Sigmoid colon (tissue), 7 donors: Measurements from ENCODE around the gene UNC119. TPM values are rescaled to one million over a fixed set of nuclear protein-coding genes. Genes with fewer than 3 reads are reported as not detected.

Experiments
- DNase-seq: peaks from one replicate; pipeline ENCODE4 v3.0.0-alpha.2; 2019
- H3K27ac ChIP-seq, 4 donors: fragments of 200-600 bp; sonication (generic); one replicate each; pipeline ENCODE4 v1.5.1; 2016 to 2019; ENCODE audit warnings: mild to moderate bottlenecking in 1 of 4
- H3K27me3 ChIP-seq, 3 donors: fragments of 200-600 bp; sonication (generic); one replicate each; pipeline ENCODE4 v1.5.1; 2019; ENCODE audit warnings: mild to moderate bottlenecking in 1 of 3
- H3K36me3 ChIP-seq, 4 donors: fragments of 200-600 bp; sonication (generic); one replicate each; pipeline ENCODE4 v1.5.1; 2016 to 2019
- H3K4me1 ChIP-seq, 4 donors: fragments of 200-600 bp; sonication (generic); one replicate each; pipeline ENCODE4 v1.5.1; 2017 to 2019
- H3K4me3 ChIP-seq, 4 donors: fragments of 200-600 bp; sonication (generic); one replicate each; pipeline ENCODE4 v1.5.1; 2017 to 2019; ENCODE audit warnings: mild to moderate bottlenecking in 2 of 4, moderate library complexity in 1 of 4
- H3K9me3 ChIP-seq, 4 donors: fragments of 200-600 bp in 3 of 4; sonication (generic) in 3 of 4; one replicate each; pipeline versions ENCODE4 v1.5.1 to v1.6.1; 2013 to 2019
- CTCF ChIP-seq, 4 experiments: fragments of 450-650 bp in 3 of 4; fragments of 200-600 bp in 1 of 4; IDR thresholded peaks; one replicate each; pipeline ENCODE4 v1.5.1; 2016 to 2019; ENCODE audit warnings: antibody characterized with exemption in 4 of 4, mild to moderate bottlenecking in 3 of 4, moderate library complexity in 2 of 4
- EP300 ChIP-seq, 4 donors: sonication (generic); formaldehyde crosslinking; IDR thresholded peaks; one replicate each; pipeline ENCODE4 v1.6.1; 2017; ENCODE audit warnings: antibody characterized with exemption in 4 of 4
- POLR2A ChIP-seq, 2 donors: fragments of 450-650 bp; IDR thresholded peaks; one replicate each; pipeline ENCODE4 v1.6.1; 2016; ENCODE audit warnings: antibody characterized with exemption in 2 of 2, mild to moderate bottlenecking in 2 of 2, moderate library complexity in 2 of 2
- POLR2AphosphoS5 ChIP-seq, 4 donors: sonication (generic); formaldehyde crosslinking; IDR thresholded peaks; one replicate each; pipeline ENCODE4 v1.6.1; 2017; ENCODE audit warnings: antibody characterized with exemption in 4 of 4
- WGBS, 2 donors: extraction: QIAGEN DNeasy Blood & Tissue Kit; methylation state at CpG; one replicate each; pipeline ENCODE4 v1.1.7; 2013; 5-methylcytosine and 5-hydroxymethylcytosine counted together
- intact Hi-C: fragments of 100-400 bp; cut with DNase I; formaldehyde crosslinking; loops from one replicate; pipeline ENCODE4 v1.15.1; 2023
- polyA plus RNA-seq, 3 donors: library from polyadenylated mRNA; stranded (reverse); fragments of 200-250 nt; gene quantifications; one replicate each; pipeline ENCODE4 v1.2.3, GENCODE V29; 2013
- total RNA-seq, 4 donors: library from RNA; depleted of rRNA; stranded (reverse); fragments of >200 nt; gene quantifications; one replicate each; pipeline ENCODE4 v1.1.0, GENCODE V29; 2016
- donor health status: healthy with polysubstance abuse.
- donor health status: Bipolar disorder and iron deficiency.
- donor health status: healthy.

The UNC119 gene
- total and polyA plus RNA-seq, 7 donors = 20.7 to 35.8 (median 24.3) TPM

GRCh38 chr17:28505986-28506665, 46.3 kb downstream of the UNC119 start, which contains the start of gene FOXN1:
TSS of gene FOXN1 (plus strand) at chr17:28506348. CDS start at chr17:28523970, 17,622 bp downstream.
- no peak within 1 kb of the TSS for H3K27ac ChIP-seq
- no peaks in the 10 kb centered on the region for H3K4me1 ChIP-seq
- WGBS, 2 donors = 87 to 90% methylated on average over 28 of the region's 28 CpGs
- H3K9me3 ChIP-seq = no peaks in the 10 kb centered on the region
- H3K27me3 ChIP-seq = peaks cover 8 to 44% (median 29%) of the 10 kb centered on the region in 3 donors
- DNase-seq = no peak
- intact Hi-C loops = no loop called here
- H3K36me3 ChIP-seq = no peaks in the 10 kb centered on the region
- no peak within 1 kb of the TSS for H3K4me3 ChIP-seq
- TF ChIP-seq CTCF (IDR thresholded peaks at IDR 0.05) (no peak), POLR2A (IDR thresholded peaks at IDR 0.05) (no peak), POLR2AphosphoS5 (IDR thresholded peaks at IDR 0.05) (no peak), EP300 (IDR thresholded peaks at IDR 0.05) (no peak)

DNA sequence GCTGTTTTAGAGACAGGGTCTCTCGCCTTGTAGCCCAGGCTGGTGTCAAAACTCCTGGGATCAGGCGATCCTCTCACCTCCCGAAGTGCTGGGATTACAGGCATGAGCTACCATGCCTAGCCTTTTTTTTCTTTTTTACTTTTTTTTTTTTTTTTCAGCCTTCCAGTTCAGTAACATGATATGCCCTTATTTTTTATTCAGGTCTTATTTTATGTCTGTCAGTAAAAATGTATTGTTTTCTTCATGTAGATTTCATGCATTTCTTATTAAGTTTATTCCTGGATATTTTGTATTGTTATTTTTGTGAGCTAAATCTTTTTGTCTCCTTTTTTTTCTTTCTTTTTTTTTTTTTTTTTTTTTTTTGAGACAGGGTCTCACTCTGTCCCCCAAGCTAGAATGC, 49.0 kb downstream of the UNC119 start:
- no peaks in the 10 kb centered on the region for H3K4me1 ChIP-seq
- no peak for TF ChIP-seq POLR2AphosphoS5 (IDR thresholded peaks at IDR 0.05)
- TF ChIP-seq CTCF (IDR thresholded peaks at IDR 0.05) = no peak
- no peak for TF ChIP-seq POLR2A (IDR thresholded peaks at IDR 0.05)
- TF ChIP-seq EP300 (IDR thresholded peaks at IDR 0.05) = no peak
- H3K27me3 ChIP-seq = peaks cover 5 to 19% (median 8%) of the 10 kb centered on the region in 3 donors
- intact Hi-C loops = no loop called here
- H3K9me3 ChIP-seq = no peaks in the 10 kb centered on the region
- no peak for DNase-seq
- H3K4me3 ChIP-seq = no peak overlapping the region
- H3K27ac ChIP-seq = no peak overlapping the region
- no peaks in the 10 kb centered on the region for H3K36me3 ChIP-seq
- WGBS, 2 donors = 88 to 93% methylated on average over 3 of the region's 3 CpGs

DNA sequence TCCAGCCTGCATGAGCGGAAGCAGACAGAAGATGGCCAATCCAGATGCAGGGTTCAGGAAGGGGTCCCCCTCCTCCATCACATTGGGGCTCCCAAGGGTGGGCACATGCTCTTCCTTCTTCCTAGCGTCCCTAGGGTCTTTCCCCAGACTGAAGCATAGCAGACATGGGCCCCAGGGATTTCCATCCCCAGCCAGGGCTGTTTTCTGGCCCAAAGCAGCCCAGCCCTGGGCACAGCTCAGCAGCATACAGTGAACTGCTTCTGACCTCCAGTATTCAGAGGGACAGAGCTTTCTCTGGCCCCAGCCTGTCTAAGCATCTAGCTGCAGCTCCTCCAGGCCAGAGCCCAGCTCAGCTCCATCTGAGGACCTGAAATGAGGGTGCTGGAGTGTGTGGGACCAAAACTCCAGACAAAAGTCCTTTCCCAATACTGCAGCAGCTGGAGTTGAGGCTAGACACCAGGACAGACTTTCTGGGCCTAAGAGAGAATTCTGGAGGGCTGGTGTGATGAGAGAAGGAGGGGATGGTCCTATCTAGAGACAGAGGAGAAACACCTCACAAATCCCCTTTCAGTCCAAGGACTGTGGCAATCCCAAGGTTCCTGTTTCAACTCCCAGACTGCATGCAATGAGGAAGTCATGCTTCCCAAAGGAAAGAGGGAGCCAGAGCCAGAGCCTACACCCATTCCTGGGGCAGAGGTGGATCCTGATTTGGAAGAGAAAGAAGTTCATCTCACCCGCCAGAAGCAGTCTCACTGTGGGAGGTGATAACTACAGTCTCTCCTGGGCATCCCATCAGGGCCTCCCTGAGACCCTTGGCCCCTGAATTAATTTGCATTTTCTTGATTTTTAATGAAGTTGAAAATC, 50.8 kb downstream of the UNC119 start:
- H3K4me3 ChIP-seq = no peak overlapping the region
- H3K27ac ChIP-seq = no peak overlapping the region
- H3K4me1 ChIP-seq = no peaks in the 10 kb centered on the region
- intact Hi-C loops = no loop called here
- peaks cover 0 to 5% (median under 1%) of the 10 kb centered on the region in 3 donors for H3K27me3 ChIP-seq
- WGBS, 2 donors = 62 to 75% methylated on average over 3 of the region's 3 CpGs
- no peak for TF ChIP-seq EP300 (IDR thresholded peaks at IDR 0.05)
- no peak for TF ChIP-seq CTCF (IDR thresholded peaks at IDR 0.05)
- no peak for TF ChIP-seq POLR2AphosphoS5 (IDR thresholded peaks at IDR 0.05)
- no peak for TF ChIP-seq POLR2A (IDR thresholded peaks at IDR 0.05)
- no peak for DNase-seq
- no peaks in the 10 kb centered on the region for H3K9me3 ChIP-seq
- no peaks in the 10 kb centered on the region for H3K36me3 ChIP-seq

- Histone ChIP-seq H3K4me1 (no peaks in the 10 kb centered on the region), H3K36me3 (no peaks in the 10 kb centered on the region), H3K27ac (no peak overlapping the region), H3K4me3 (no peak overlapping the region), H3K27me3 (peaks cover 0 to 3% (median 1%) of the 10 kb centered on the region in 3 donors), H3K9me3 (no peaks in the 10 kb centered on the region)
- TF ChIP-seq CTCF (IDR thresholded peaks at IDR 0.05) = no peak
- TF ChIP-seq POLR2AphosphoS5 (IDR thresholded peaks at IDR 0.05) = no peak
- TF ChIP-seq EP300 (IDR thresholded peaks at IDR 0.05) = no peak
- no peak for TF ChIP-seq POLR2A (IDR thresholded peaks at IDR 0.05)
- no peak for DNase-seq
- 46 to 59% methylated on average over 13 of the region's 13 CpGs for WGBS, 2 donors
- intact Hi-C loops = no loop called here
These were observed 51.6 kb downstream of the UNC119 start for GRCh38 chr17:28500712-28501379.
